ENCODE results near the gene MEG3. TPM values are rescaled to one million over a fixed set of nuclear protein-coding genes. Genes with fewer than 3 reads are reported as not detected.

MEG3 gene
- total RNA-seq, 1 donor from 2014 or later = 32.3 TPM

- no peak for DNase-seq (ENCODE audit: low spot score, unreplicated experiment)
- H3K27me3 Mint-ChIP-seq = peaks cover 10% of the 10 kb centered on the region
- TF ChIP-seq CTCF (IDR thresholded peaks at IDR 0.05; ENCODE audit: unreplicated experiment) = no peak
- no peak overlapping the region for H3K4me3 Mint-ChIP-seq (ENCODE audit: low read depth)
- no peak overlapping the region for H3K27ac Mint-ChIP-seq
- H3K4me1 Mint-ChIP-seq (ENCODE audit: low read depth) = peaks cover 30% of the 10 kb centered on the region
- no peaks in the 10 kb centered on the region for H3K9me3 Mint-ChIP-seq (ENCODE audit: low read depth)
- H3K36me3 Mint-ChIP-seq (ENCODE audit: insufficient read depth) = no peaks in the 10 kb centered on the region
These were observed 36.2 kb upstream of the MEG3 start for GRCh38 chr14:100789460-100790417.

GRCh38 chr14:100790502-100791347, 35.2 kb upstream of the MEG3 start:
- no peak for TF ChIP-seq CTCF (IDR thresholded peaks at IDR 0.05; ENCODE audit: unreplicated experiment)
- Mint-ChIP-seq H3K36me3 (ENCODE audit: insufficient read depth) (no peaks in the 10 kb centered on the region), H3K27ac (no peak overlapping the region), H3K4me1 (ENCODE audit: low read depth) (peaks cover 31% of the 10 kb centered on the region), H3K9me3 (ENCODE audit: low read depth) (no peaks in the 10 kb centered on the region), H3K4me3 (ENCODE audit: low read depth) (no peak overlapping the region), H3K27me3 (peaks cover 6% of the 10 kb centered on the region)
- DNase-seq (ENCODE audit: low spot score, unreplicated experiment) = no peak

GRCh38 chr14:100791348-100791735, 34.6 kb upstream of the MEG3 start:
- Mint-ChIP-seq H3K27me3 (peaks cover 6% of the 10 kb centered on the region), H3K36me3 (ENCODE audit: insufficient read depth) (no peaks in the 10 kb centered on the region), H3K4me1 (ENCODE audit: low read depth) (peaks cover 31% of the 10 kb centered on the region), H3K27ac (no peak overlapping the region), H3K4me3 (ENCODE audit: low read depth) (no peak overlapping the region), H3K9me3 (ENCODE audit: low read depth) (no peaks in the 10 kb centered on the region)
- DNase-seq (ENCODE audit: low spot score, unreplicated experiment) = no peak
- TF ChIP-seq CTCF (IDR thresholded peaks at IDR 0.05; ENCODE audit: unreplicated experiment) = no peak

- Mint-ChIP-seq H3K4me1 (ENCODE audit: low read depth) (peaks cover 31% of the 10 kb centered on the region), H3K4me3 (ENCODE audit: low read depth) (no peak overlapping the region), H3K27me3 (peaks cover 6% of the 10 kb centered on the region), H3K9me3 (ENCODE audit: low read depth) (no peaks in the 10 kb centered on the region), H3K36me3 (ENCODE audit: insufficient read depth) (no peaks in the 10 kb centered on the region), H3K27ac (no peak overlapping the region)
- no peak for DNase-seq (ENCODE audit: low spot score, unreplicated experiment)
- TF ChIP-seq CTCF (IDR thresholded peaks at IDR 0.05; ENCODE audit: unreplicated experiment) = no peak
These were observed 33.9 kb upstream of the MEG3 start for GRCh38 chr14:100791995-100792394.

- Mint-ChIP-seq H3K4me3 (ENCODE audit: low read depth) (no peak overlapping the region), H3K4me1 (ENCODE audit: low read depth) (peaks cover 28% of the 10 kb centered on the region), H3K9me3 (ENCODE audit: low read depth) (no peaks in the 10 kb centered on the region), H3K36me3 (ENCODE audit: insufficient read depth) (no peaks in the 10 kb centered on the region), H3K27me3 (peaks cover 6% of the 10 kb centered on the region), H3K27ac (no peak overlapping the region)
- TF ChIP-seq CTCF (IDR thresholded peaks at IDR 0.05; ENCODE audit: unreplicated experiment) = no peak
- no peak for DNase-seq (ENCODE audit: low spot score, unreplicated experiment)
These were observed 29.0 kb upstream of the MEG3 start for GRCh38 chr14:100796946-100797345.

All from progenitor cell of endocrine pancreas (in vitro differentiated cells).